Ureter (tissue), 1 donor: ENCODE results near the gene CDK19. TPM values are rescaled to one million over a fixed set of nuclear protein-coding genes. Genes with fewer than 3 reads are reported as not detected.
"Not testable (repeated sequence)": the region's sequence is repeated elsewhere in the genome, so short reads cannot be mapped to it uniquely, and the experiment has no call there.

ENCODE experiments used
- DNase-seq: peaks from one replicate; pipeline ENCODE4 v3.0.0-alpha.2; 2020; ENCODE audit warnings: low spot score
- total RNA-seq: library from RNA; stranded (reverse); gene quantifications from one replicate; pipeline ENCODE4 v1.2.4, GENCODE V29; 2023
- donor health status: DM: yes; HTN: yes; CAD: no.

Gene CDK19
- total RNA-seq, 1 donor from 2014 or later = 12.4 TPM

GRCh38 chr6:110813338-110814101, 1.7 kb downstream of the CDK19 start:
- no peak for DNase-seq

GRCh38 chr6:110812719-110813118, 2.5 kb downstream of the CDK19 start:
- no peak for DNase-seq

- no peak for DNase-seq
Observed at GRCh38 chr6:110810896-110811586, 4.2 kb downstream of the CDK19 start.

GRCh38 chr6:110809792-110810191, 5.5 kb downstream of the CDK19 start:
- no peak for DNase-seq

- not testable (repeated sequence) for DNase-seq
Observed at GRCh38 chr6:110802175-110802574, 13.1 kb downstream of the CDK19 start.

GRCh38 chr6:110800839-110801196, 14.5 kb downstream of the CDK19 start:
- DNase-seq = no peak

GRCh38 chr6:110800196-110800838, 15.0 kb downstream of the CDK19 start:
- DNase-seq = no peak

GRCh38 chr6:110799655-110800054, 15.6 kb downstream of the CDK19 start:
- no peak for DNase-seq

GRCh38 chr6:110799189-110799588, 16.1 kb downstream of the CDK19 start:
- DNase-seq = no peak

GRCh38 chr6:110795271-110795670, 20.0 kb downstream of the CDK19 start:
- DNase-seq = no peak

- no peak for DNase-seq
Observed at GRCh38 chr6:110786696-110787095, 28.6 kb downstream of the CDK19 start.

- DNase-seq = no peak
Observed at GRCh38 chr6:110786271-110786670, 29.0 kb downstream of the CDK19 start.

- no peak for DNase-seq
Observed at GRCh38 chr6:110784610-110784979, 30.7 kb downstream of the CDK19 start.

GRCh38 chr6:110781522-110782214, 33.6 kb downstream of the CDK19 start:
- no peak for DNase-seq

GRCh38 chr6:110778333-110778732, 36.9 kb downstream of the CDK19 start:
- no peak for DNase-seq

- DNase-seq = no peak
Observed at GRCh38 chr6:110777636-110778035, 37.6 kb downstream of the CDK19 start.

GRCh38 chr6:110776413-110776812, 38.9 kb downstream of the CDK19 start:
- DNase-seq = no peak

GRCh38 chr6:110769923-110770322, 45.3 kb downstream of the CDK19 start:
- no peak for DNase-seq

- DNase-seq = no peak
Observed at GRCh38 chr6:110768057-110768456, 47.2 kb downstream of the CDK19 start.

- no peak for DNase-seq
Observed at GRCh38 chr6:110761371-110761770, 53.9 kb downstream of the CDK19 start.

GRCh38 chr6:110760589-110760988, 54.7 kb downstream of the CDK19 start:
- DNase-seq = no peak

GRCh38 chr6:110760098-110760497, 55.2 kb downstream of the CDK19 start:
- not testable (repeated sequence) for DNase-seq
